ENCODE data around the gene SYT4.
"Not testable (repeated sequence)": the region's sequence is repeated elsewhere in the genome, so short reads cannot be mapped to it uniquely, and the experiment has no call there.

The SYT4 gene, protein sequence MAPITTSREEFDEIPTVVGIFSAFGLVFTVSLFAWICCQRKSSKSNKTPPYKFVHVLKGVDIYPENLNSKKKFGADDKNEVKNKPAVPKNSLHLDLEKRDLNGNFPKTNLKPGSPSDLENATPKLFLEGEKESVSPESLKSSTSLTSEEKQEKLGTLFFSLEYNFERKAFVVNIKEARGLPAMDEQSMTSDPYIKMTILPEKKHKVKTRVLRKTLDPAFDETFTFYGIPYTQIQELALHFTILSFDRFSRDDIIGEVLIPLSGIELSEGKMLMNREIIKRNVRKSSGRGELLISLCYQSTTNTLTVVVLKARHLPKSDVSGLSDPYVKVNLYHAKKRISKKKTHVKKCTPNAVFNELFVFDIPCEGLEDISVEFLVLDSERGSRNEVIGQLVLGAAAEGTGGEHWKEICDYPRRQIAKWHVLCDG

GRCh38 chr18:43277164-43277600 is at the start of gene SYT4:
Gene SYT4, minus strand, starts transcription at chr18:43277490. Its CDS starts 209 bp downstream, at chr18:43277281.
- no peak for FAIRE-seq

DNA sequence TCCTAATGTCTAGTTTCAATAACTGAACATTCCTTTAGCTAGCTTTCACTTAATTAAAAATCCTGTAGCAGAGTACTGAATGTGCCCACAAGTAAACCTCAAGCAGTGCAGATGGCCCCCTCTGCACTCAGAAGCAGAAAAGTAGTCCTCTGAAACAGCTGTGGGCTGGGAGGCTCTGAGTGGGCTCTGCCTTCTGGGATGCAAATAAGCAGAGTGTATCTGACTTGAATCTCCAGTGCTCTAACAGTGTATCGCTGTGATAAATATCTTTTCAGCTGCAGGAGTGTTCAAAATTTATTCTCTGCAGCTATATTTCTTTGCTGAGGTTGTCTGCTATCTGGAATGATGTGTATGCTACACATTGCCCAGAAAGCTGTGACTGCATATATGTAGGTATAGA is 44.8 kb upstream of the SYT4 start:
- FAIRE-seq (no peak), DNase-seq (ENCODE audit: insufficient read length, low spot score) (no peak)

More at GRCh38 chr18:43277164-43277600, at the start of gene SYT4:
- no peak for DNase-seq (ENCODE audit: insufficient read length, low spot score)

DNA sequence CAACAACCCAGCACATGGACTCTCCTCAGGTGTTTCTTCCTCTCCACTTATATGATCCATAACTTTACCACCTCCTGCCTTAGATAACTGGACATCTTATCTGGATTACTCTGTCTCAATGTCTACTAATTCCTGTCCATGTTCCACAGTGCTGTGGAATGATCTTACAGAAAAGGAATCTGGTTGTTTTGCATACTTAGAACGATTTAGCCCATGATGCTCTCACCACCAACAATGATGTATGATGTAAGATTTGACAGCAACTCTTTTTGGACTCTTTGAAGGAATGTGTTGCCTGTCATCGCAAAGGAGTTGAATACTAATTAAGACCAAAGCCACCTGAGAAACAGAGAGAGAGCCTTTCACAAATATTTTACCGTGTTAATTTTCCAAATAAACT is 37.7 kb upstream of the SYT4 start:
- DNase-seq (ENCODE audit: insufficient read length, low spot score) (no peak), FAIRE-seq (no peak)

DNA sequence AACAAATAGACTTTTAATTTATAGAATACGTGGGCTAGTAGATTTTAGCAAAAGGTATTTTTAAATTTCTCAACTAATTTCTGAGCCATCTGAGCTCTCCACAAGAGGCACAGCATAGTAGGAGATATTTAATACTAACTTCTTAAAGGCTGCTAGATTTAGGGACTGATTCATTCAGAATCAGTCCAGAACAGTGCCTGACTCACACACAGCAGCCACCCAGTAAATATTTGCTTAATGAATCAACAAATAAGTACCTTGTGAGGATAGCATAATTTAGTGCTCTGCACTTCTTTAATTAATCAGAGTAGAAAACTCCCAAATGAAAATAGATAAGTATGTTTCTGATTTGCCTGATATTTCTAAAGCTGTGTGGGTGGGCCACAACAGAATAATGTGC is 35.6 kb upstream of the SYT4 start:
- no peak for DNase-seq (ENCODE audit: insufficient read length, low spot score)
- no peak for FAIRE-seq

DNA sequence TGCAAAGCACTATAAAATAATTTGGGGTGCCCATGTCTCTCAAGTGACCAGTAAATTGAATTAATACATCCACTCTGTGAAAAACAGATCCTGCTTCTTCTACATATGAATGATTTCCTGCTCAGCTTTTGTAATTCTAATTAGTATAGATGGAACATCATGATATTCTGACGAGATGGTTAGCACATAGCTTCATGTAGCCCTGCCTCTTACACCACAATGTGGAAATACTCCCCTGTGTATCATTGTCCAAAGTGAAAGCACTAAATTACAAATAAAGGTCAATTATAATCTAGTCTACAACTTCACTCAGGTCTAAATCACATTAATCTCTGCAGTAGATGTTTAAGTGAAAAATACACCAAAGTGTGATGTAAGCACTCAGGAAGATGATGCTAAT is 32.9 kb upstream of the SYT4 start:
- FAIRE-seq (no peak), DNase-seq (ENCODE audit: insufficient read length, low spot score) (no peak)

- FAIRE-seq, result no peak
- DNase-seq (ENCODE audit: insufficient read length, low spot score), result no peak
Observed at GRCh38 chr18:43303376-43303775, 26.1 kb upstream of the SYT4 start.

DNA sequence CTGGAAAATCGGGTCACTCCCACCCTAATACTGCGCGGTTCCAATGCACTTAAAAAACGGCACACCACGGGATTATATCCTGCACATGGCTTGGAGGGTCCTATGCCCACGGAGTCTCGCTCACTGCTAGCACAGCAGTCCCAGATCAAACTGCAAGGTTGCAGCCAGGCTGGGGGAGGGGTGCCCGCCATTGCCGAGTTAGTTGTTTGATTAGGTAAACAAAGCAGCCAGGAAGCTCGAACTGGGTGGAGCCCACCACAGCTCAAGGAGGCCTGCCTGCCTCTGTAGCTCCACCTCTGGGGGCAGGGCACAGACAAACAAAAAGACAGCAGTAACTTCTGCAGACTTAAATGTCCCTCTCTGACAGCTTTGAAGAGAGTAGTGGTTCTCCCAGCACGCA is 8.9 kb upstream of the SYT4 start:
- FAIRE-seq; DNase-seq (ENCODE audit: insufficient read length, low spot score): not testable (repeated sequence)

- FAIRE-seq, result no peak
Observed at GRCh38 chr18:43283299-43283698, 6.0 kb upstream of the SYT4 start.

DNA sequence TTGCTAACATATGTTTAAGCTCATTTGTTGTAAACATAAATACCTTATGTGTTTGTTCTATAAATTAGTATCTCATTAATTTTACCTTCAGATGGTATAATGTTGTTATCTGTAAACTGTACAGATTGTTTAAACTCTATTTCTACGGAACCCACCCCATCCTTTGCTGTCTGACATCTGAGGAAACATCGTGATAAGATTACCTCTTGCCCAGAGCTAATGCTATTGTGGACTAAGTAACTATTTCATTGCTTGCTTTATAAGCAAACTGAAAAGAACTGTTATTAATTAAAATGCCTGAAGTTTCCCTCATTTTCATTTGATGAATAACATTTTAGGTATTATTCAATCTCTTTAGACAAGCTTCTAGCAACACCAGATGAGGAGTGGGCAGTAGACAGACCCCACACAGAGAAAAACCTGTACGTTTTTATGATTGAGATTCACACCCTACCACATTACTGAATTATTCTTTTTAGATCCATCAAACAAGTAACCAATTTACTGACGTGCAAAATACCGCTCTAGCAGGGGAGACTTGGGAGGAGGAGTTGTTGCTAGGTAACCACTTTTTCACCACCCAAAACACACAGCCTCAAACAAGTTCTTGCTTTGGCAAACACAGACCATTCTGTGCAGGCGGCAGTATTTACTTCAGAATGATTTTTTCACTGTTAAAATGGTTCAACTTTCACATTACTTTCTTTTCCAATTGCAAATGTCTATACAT is 1.9 kb upstream of the SYT4 start:
- DNase-seq (ENCODE audit: insufficient read length, low spot score), result no peak
- FAIRE-seq, result no peak

More at GRCh38 chr18:43283299-43283698, 6.0 kb upstream of the SYT4 start:
- DNase-seq (ENCODE audit: insufficient read length, low spot score), result no peak

DNA sequence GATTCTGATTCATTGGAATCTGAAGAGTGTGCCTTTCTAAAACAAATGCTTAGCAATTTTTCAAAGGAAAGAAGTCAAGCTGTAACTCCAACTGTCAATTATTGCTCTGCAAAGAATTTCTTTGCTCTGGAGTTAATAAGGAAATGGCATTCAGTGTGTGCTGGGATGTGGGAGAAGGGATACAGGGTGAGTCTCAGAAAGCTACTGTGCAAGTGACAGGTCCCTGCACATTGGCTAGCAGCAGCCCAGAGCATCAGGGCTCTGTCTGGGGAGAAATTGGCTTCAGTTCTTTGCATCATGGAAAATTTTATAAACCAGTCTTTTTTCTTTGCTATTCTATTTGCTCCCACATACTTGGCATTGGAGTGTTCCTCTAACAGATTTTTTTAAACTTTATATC is 1.1 kb upstream of the SYT4 start:
- no peak for FAIRE-seq
- DNase-seq (ENCODE audit: insufficient read length, low spot score), result no peak

DNA sequence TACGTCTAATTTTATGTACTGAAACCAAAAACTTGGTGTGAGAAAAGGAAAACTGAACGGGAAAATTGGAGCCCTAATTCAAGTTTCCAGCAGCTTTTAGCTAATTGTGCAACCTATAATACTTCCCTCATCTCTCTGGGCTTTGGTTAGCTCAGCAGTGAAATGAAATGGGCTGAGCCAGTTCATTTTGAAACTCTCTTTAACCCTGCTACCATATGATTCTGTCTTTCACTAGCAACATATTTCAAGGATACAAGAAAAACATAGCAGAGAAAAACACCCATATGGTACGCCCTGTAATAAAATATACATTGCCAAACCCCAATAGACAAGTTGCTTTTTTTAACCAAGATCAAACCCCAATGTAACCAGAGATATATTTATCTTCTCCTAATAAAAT is 799 bp downstream of the SYT4 start:
- DNase-seq (ENCODE audit: insufficient read length, low spot score) (no peak), FAIRE-seq (no peak)

DNA sequence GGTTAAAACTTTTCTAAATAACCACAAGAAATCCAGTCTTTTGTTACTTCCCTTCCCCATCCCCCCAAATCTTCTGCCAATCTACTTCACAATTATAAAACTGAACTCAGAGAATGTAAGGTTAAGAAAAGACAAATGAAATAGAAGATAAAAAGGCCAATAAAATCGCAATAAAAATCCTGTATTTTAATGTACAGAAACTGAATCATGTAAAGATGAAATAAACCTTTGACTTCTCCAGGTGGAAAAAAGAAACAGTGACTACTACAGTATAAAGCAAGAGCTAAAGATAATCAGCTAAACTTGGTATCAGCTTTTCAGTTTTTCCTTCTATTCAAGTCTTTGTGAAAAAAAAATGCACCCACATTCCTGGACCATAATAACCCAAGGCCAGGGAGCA is 1.7 kb downstream of the SYT4 start:
- FAIRE-seq, result no peak
- no peak for DNase-seq (ENCODE audit: insufficient read length, low spot score)

DNA sequence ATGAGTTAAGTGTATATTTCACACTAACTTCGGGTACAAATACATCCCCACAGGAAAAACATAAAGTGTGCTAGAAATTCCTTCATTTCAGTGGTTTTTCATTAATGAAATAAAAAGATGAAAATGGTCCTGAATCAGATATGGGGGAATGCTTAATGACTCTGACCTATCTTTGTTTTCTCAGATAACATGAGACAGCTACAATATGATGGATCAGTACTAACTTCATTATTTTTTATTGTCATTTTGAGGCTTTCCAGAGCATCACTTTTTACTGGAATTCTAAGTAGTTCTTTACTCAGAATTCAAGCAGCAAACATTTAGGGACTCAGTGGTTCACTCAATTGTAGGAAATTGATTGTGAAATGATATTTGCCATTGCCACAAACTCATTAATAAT is 2.8 kb downstream of the SYT4 start:
- DNase-seq (ENCODE audit: insufficient read length, low spot score) (no peak), FAIRE-seq (no peak)

- DNase-seq (ENCODE audit: insufficient read length, low spot score) (no peak), FAIRE-seq (no peak)
Observed at GRCh38 chr18:43271593-43272432, 5.5 kb downstream of the SYT4 start.

GRCh38 chr18:43267818-43268217 is 9.5 kb downstream of the SYT4 start:
- no peak for FAIRE-seq

GRCh38 chr18:43265465-43265864 is 11.8 kb downstream of the SYT4 start:
- DNase-seq (ENCODE audit: insufficient read length, low spot score) (no peak), FAIRE-seq (no peak)

More at GRCh38 chr18:43267818-43268217, 9.5 kb downstream of the SYT4 start:
- DNase-seq (ENCODE audit: insufficient read length, low spot score), result no peak

GRCh38 chr18:43248610-43249249 is 28.6 kb downstream of the SYT4 start:
- FAIRE-seq, result no peak

DNA sequence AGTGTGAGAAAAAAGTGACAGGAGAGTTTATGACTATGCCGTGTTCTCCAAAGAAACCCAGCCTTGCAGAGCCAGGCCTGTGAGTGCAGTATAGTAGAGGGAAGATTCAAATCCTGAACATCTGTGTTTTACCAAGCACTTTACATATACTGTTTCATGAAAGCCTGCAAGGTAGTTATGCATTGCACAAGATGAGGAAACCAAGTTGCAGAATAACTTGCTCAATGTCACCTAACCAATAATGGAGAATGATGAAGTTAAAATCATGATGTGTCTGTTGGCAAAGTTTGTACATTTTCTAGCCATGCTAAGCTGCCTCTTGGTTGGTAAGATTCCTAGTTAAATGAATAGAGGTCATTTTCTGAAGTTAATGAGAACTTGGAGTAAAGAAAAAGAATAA is 29.3 kb downstream of the SYT4 start:
- no peak for FAIRE-seq
- DNase-seq (ENCODE audit: insufficient read length, low spot score), result no peak

More at GRCh38 chr18:43248610-43249249, 28.6 kb downstream of the SYT4 start:
- no peak for DNase-seq (ENCODE audit: insufficient read length, low spot score)

GRCh38 chr18:43238429-43238828 is 38.9 kb downstream of the SYT4 start:
- DNase-seq (ENCODE audit: insufficient read length, low spot score), result no peak
- no peak for FAIRE-seq

GRCh38 chr18:43236921-43237320 is 40.4 kb downstream of the SYT4 start:
- FAIRE-seq, result no peak
- no peak for DNase-seq (ENCODE audit: insufficient read length, low spot score)
